Ascending aorta (tissue), 2 donors: Measurements from ENCODE around the gene LRRC10. TPM values are rescaled to one million over a fixed set of nuclear protein-coding genes. Genes with fewer than 3 reads are reported as not detected.
A peak's percentile ranks its signal among the peaks of the same experiment; 100 is the strongest.

Source experiments
- DNase-seq, 2 donors: peaks; one replicate each; pipeline ENCODE4 v3.0.0-alpha.2; 2019; ENCODE audit warnings: low spot score in 2 of 2
- H3K27ac ChIP-seq, 2 donors: fragments of 200-600 bp; sonication (generic); one replicate each; pipeline ENCODE4 v1.5.1; 2016 to 2017; ENCODE audit warnings: mild to moderate bottlenecking in 1 of 2
- H3K27me3 ChIP-seq: fragments of 200-600 bp; sonication (generic); one replicate; pipeline ENCODE4 v1.5.1; 2017
- H3K36me3 ChIP-seq, 2 donors: fragments of 200-600 bp; sonication (generic); one replicate each; pipeline ENCODE4 v1.5.1; 2016
- H3K4me1 ChIP-seq, 2 donors: fragments of 200-600 bp; sonication (generic); one replicate each; pipeline ENCODE4 v1.5.1; 2016 to 2017; ENCODE audit warnings: mild to moderate bottlenecking in 1 of 2
- H3K4me3 ChIP-seq, 2 donors: fragments of 200-600 bp; sonication (generic); one replicate each; pipeline ENCODE4 v1.5.1; 2016 to 2017; ENCODE audit warnings: mild to moderate bottlenecking in 1 of 2
- H3K9me3 ChIP-seq, 2 donors: fragments of 200-600 bp; sonication (generic); one replicate each; pipeline ENCODE4 v1.5.1; 2016
- intact Hi-C: fragments of 100-400 bp; cut with DNase I; formaldehyde crosslinking; loops from one replicate; pipeline ENCODE4 v1.15.1; 2023
- total RNA-seq: library from RNA; depleted of rRNA; stranded (reverse); fragments of >200 nt; gene quantifications from one replicate; pipeline ENCODE4 v1.1.0, GENCODE V29; 2016
- TF ChIP-seq, protein P1 (sequence below), 3 experiments: fragments of 200-600 bp in 2 of 3; fragments of 450-650 bp in 1 of 3; sonication (generic) in 2 of 3; IDR thresholded peaks; one replicate each; pipeline ENCODE4 v1.5.1; 2016 to 2019; ENCODE audit warnings: antibody characterized with exemption in 3 of 3, mild to moderate bottlenecking in 1 of 3, moderate library complexity in 1 of 3

Gene LRRC10
- total RNA-seq, 1 donor from 2014 or later: not detected

GRCh38 chr12:69578283-69578682 is 32.4 kb downstream of the LRRC10 start:
- DNase-seq: no peak
- no peak overlapping the region for H3K4me3 ChIP-seq
- H3K9me3 ChIP-seq: no peaks in the 10 kb centered on the region
- H3K27me3 ChIP-seq: no peaks in the 10 kb centered on the region
- intact Hi-C loops: no loop called here
- no peaks in the 10 kb centered on the region for H3K4me1 ChIP-seq
- no peak overlapping the region for H3K27ac ChIP-seq
- peaks cover 15 to 18% of the 10 kb centered on the region in 2 donors for H3K36me3 ChIP-seq
- TF ChIP-seq, protein P1, sequence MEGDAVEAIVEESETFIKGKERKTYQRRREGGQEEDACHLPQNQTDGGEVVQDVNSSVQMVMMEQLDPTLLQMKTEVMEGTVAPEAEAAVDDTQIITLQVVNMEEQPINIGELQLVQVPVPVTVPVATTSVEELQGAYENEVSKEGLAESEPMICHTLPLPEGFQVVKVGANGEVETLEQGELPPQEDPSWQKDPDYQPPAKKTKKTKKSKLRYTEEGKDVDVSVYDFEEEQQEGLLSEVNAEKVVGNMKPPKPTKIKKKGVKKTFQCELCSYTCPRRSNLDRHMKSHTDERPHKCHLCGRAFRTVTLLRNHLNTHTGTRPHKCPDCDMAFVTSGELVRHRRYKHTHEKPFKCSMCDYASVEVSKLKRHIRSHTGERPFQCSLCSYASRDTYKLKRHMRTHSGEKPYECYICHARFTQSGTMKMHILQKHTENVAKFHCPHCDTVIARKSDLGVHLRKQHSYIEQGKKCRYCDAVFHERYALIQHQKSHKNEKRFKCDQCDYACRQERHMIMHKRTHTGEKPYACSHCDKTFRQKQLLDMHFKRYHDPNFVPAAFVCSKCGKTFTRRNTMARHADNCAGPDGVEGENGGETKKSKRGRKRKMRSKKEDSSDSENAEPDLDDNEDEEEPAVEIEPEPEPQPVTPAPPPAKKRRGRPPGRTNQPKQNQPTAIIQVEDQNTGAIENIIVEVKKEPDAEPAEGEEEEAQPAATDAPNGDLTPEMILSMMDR (IDR thresholded peaks at IDR 0.05): no peak

DNA sequence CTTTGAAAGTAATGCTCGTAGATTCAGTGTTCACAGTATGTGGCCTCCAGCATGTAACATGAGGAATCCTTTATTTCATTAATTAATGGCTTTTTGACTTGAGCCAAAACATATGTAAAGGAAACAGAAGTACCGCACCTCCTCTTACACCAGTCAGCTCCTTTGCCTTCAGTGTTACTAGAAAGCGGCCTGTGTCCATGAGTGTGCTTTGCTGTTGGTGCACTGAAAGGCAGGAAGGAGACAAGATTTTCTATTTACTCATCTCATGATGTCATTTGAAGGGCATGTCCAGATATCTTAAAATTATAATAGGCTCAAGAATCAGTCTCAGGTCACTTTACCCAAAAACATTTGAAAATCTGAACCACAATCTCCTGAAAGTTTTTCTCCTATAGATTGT is 35.4 kb downstream of the LRRC10 start:
- peaks cover 23 to 36% of the 10 kb centered on the region in 2 donors for H3K36me3 ChIP-seq
- intact Hi-C loops: no loop called here
- DNase-seq: no peak
- no peak overlapping the region for H3K27ac ChIP-seq
- no peak overlapping the region for H3K4me3 ChIP-seq
- H3K27me3 ChIP-seq: no peaks in the 10 kb centered on the region
- TF ChIP-seq, protein P1 (IDR thresholded peaks at IDR 0.05): no peak
- no peaks in the 10 kb centered on the region for H3K9me3 ChIP-seq
- no peaks in the 10 kb centered on the region for H3K4me1 ChIP-seq

DNA sequence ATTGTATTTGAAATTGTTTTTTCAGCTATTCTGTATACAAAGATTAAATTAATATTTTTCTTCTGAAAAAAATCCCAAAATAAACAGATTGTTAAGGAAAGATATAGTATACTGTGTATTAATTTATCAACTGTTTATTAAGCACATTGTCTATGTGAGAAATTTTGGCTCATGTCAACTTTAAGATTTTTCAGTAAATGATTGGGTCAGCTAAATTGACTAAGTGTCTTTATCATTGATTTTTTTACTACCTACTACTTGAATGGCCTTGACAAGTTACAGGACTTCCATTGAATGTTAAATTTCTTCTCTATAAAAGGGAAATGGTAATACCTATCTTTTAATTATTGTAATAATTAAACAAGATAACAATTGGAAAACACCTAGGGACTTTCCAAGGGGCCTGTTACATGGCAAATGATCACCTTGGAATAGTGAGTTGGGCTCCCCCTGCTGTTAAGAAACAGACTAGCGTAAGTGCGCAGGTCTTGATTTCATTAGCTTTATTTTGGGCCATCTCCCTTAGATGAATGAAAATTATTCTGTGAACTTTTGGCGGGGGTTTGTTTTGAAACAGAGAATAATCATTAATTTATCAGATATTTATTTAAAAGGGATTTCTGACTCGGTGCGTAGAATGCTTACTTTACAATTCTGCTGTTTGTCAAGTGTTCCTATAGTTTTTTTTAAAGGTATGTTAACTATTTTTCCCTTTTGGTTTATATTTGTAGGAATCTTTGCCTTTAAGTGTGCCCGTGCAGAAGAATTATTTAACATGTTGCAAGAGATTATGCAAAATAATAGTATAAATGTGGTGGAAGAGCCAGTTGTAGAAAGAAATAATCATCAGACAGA is 39.9 kb downstream of the LRRC10 start:
- intact Hi-C loops: loop anchor here (1.0 to 2.0 kb wide), 3 partner anchors 100 to 182 kb away; partner anchors contain the start of gene FRS2
- Histone ChIP-seq H3K4me1 (no peaks in the 10 kb centered on the region), H3K27me3 (no peaks in the 10 kb centered on the region), H3K27ac (no peak overlapping the region), H3K9me3 (no peaks in the 10 kb centered on the region), H3K4me3 (no peak overlapping the region), H3K36me3 (peaks cover 20 to 41% of the 10 kb centered on the region in 2 donors)
- TF ChIP-seq, protein P1 (IDR thresholded peaks at IDR 0.05): peak; percentile 59 to 79 (median 76)
- DNase-seq: peak in 1 of 2 donors; percentile 73

- Histone ChIP-seq H3K36me3 (peaks cover 20 to 38% of the 10 kb centered on the region in 2 donors), H3K4me1 (no peaks in the 10 kb centered on the region), H3K27ac (no peak overlapping the region), H3K27me3 (no peaks in the 10 kb centered on the region), H3K9me3 (no peaks in the 10 kb centered on the region), H3K4me3 (no peak overlapping the region)
- intact Hi-C loops: loop anchor here (2.0 kb wide), 1 partner anchor 99 kb away; the partner anchor contains the start of gene FRS2
- DNase-seq: no peak
- TF ChIP-seq, protein P1 (IDR thresholded peaks at IDR 0.05): no peak
Observed at GRCh38 chr12:69570000-69570516, 40.6 kb downstream of the LRRC10 start.

DNA sequence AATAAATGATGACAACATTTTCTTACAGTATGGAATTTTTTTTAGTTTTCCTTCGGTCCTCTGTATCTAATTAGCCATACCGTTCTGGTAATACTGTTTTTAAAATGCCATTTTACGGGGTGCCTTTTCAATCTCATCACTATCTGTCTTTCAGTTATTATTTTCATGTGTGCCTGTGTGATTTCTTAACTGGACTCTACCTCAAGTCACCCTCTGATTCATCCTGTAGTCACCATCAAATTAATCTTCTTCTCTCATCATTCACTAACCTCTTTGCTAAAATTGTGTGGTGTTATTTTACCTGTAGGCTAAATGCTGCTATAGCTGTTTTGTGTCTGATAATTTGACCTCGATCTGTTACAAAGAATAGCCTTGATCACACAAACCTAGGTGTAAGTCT is 41.5 kb downstream of the LRRC10 start:
- TF ChIP-seq, protein P1 (IDR thresholded peaks at IDR 0.05): no peak
- no peak overlapping the region for H3K27ac ChIP-seq
- H3K9me3 ChIP-seq: no peaks in the 10 kb centered on the region
- intact Hi-C loops: no loop called here
- no peak for DNase-seq
- H3K4me3 ChIP-seq: no peak overlapping the region
- H3K27me3 ChIP-seq: no peaks in the 10 kb centered on the region
- peaks cover 11 to 34% of the 10 kb centered on the region in 2 donors for H3K36me3 ChIP-seq
- H3K4me1 ChIP-seq: no peaks in the 10 kb centered on the region
